Choroid plexus epithelial cell (primary cell): ENCODE measurements around the gene BRINP2.

Experiments
- DNase-seq: peaks from one replicate; pipeline ENCODE4 v3.0.0-alpha.2; 2010; ENCODE audit warnings: low read depth
- H3K4me3 ChIP-seq: 2 replicates; pipeline ENCODE4 v1.5.1; 2011; ENCODE audit warnings: low read depth, mild to moderate bottlenecking, control low read depth, low read length, moderate library complexity
- CTCF ChIP-seq: conservative IDR thresholded peaks from 2 replicates; pipeline ENCODE4 v1.5.1; 2011; ENCODE audit warnings: low read depth, mild to moderate bottlenecking, control low read depth, inconsistent platforms, low read length, moderate library complexity

BRINP2 gene

GRCh38 chr1:177235350-177235749 lies 64.6 kb downstream of the BRINP2 start:
- no peak for DNase-seq
- H3K4me3 ChIP-seq: no peak overlapping the region
- no peak for TF ChIP-seq CTCF

GRCh38 chr1:177236962-177237361 lies 66.2 kb downstream of the BRINP2 start:
- TF ChIP-seq CTCF: no peak
- no peak overlapping the region for H3K4me3 ChIP-seq
- no peak for DNase-seq

GRCh38 chr1:177238967-177239366 lies 68.2 kb downstream of the BRINP2 start:
- DNase-seq: no peak
- no peak for TF ChIP-seq CTCF
- H3K4me3 ChIP-seq: no peak overlapping the region

GRCh38 chr1:177239792-177240191 lies 69.0 kb downstream of the BRINP2 start:
- no peak for DNase-seq
- H3K4me3 ChIP-seq: no peak overlapping the region
- no peak for TF ChIP-seq CTCF

GRCh38 chr1:177243773-177244172 lies 73.0 kb downstream of the BRINP2 start:
- no peak for TF ChIP-seq CTCF
- no peak overlapping the region for H3K4me3 ChIP-seq
- DNase-seq: no peak

GRCh38 chr1:177246710-177247580 lies 76.2 kb downstream of the BRINP2 start:
- no peak for DNase-seq
- no peak for TF ChIP-seq CTCF

GRCh38 chr1:177247623-177248176 lies 76.9 kb downstream of the BRINP2 start:
- H3K4me3 ChIP-seq: no peak overlapping the region

More at GRCh38 chr1:177246710-177247580, 76.2 kb downstream of the BRINP2 start:
- no peak overlapping the region for H3K4me3 ChIP-seq

More at GRCh38 chr1:177247623-177248176, 76.9 kb downstream of the BRINP2 start:
- TF ChIP-seq CTCF: no peak
- no peak for DNase-seq
